Smooth muscle cell (in vitro differentiated cells): ENCODE results near the gene MACROD2. TPM values are rescaled to one million over a fixed set of nuclear protein-coding genes. Genes with fewer than 3 reads are reported as not detected.

Experiments used
- DNase-seq: peaks from one replicate; lab custom pipeline; 2025; ENCODE audit not compliant: unreplicated experiment; lab: John Stamatoyannopoulos, UW
- H2AFZ ChIP-seq: fragments of 200-600 bp; sonication (generic); 2 replicates; pipeline ENCODE4 v1.6.0; 2016; ENCODE audit warnings: antibody characterized with exemption, low read depth, mild to moderate bottlenecking
- H3F3A ChIP-seq: fragments of 200-600 bp; sonication (generic); 2 replicates; pipeline ENCODE4 v1.6.0; 2017; ENCODE audit warnings: antibody characterized with exemption, low read depth
- H3K27ac ChIP-seq: fragments of 200-600 bp; sonication (generic); 2 replicates; pipeline ENCODE4 v1.5.1; 2016; ENCODE audit warnings: low read depth, mild to moderate bottlenecking
- H3K27me3 ChIP-seq: fragments of 200-600 bp; sonication (generic); 2 replicates; pipeline ENCODE4 v1.6.1; 2016; ENCODE audit warnings: low read depth, mild to moderate bottlenecking
- H3K36me3 ChIP-seq: fragments of 200-600 bp; sonication (generic); 2 replicates; pipeline ENCODE4 v1.5.1; 2016; ENCODE audit warnings: low read depth
- H3K4me1 ChIP-seq: fragments of 200-600 bp; sonication (generic); 2 replicates; pipeline ENCODE4 v1.5.1; 2016; ENCODE audit warnings: low read depth
- H3K4me2 ChIP-seq: fragments of 200-600 bp; sonication (generic); 2 replicates; pipeline ENCODE4 v1.6.0; 2016; ENCODE audit warnings: mild to moderate bottlenecking
- H3K4me3 ChIP-seq: fragments of 200-600 bp; sonication (generic); 2 replicates; pipeline ENCODE4 v1.5.1; 2016; ENCODE audit warnings: mild to moderate bottlenecking
- H3K79me2 ChIP-seq: fragments of 200-600 bp; sonication (generic); 2 replicates; pipeline ENCODE4 v1.6.0; 2016; ENCODE audit warnings: low read depth, mild to moderate bottlenecking
- H3K9ac ChIP-seq: fragments of 200-600 bp; sonication (generic); 2 replicates; pipeline ENCODE4 v1.6.0; 2016; ENCODE audit warnings: low read depth
- H3K9me3 ChIP-seq: fragments of 200-600 bp; sonication (generic); replicated peaks from 2 replicates; pipeline ENCODE4 v1.5.1; 2016; ENCODE audit warnings: low read depth
- H4K20me1 ChIP-seq: fragments of 200-600 bp; sonication (generic); 2 replicates; pipeline ENCODE4 v1.6.0; 2016; ENCODE audit warnings: low read depth
- CTCF ChIP-seq: fragments of 200-600 bp; sonication (generic); IDR thresholded peaks from 2 replicates; pipeline ENCODE4 v1.5.1; 2017; ENCODE audit warnings: borderline replicate concordance, mild to moderate bottlenecking, antibody characterized with exemption; ENCODE audit not compliant: insufficient read depth, poor library complexity, severe bottlenecking
- WGBS: methylation state at CpG from one replicate; pipeline ENCODE4 v1.1.7; 2016; ENCODE audit warnings: low lambda C conversion rate; 5-methylcytosine and 5-hydroxymethylcytosine counted together
- polyA plus RNA-seq: library from polyadenylated mRNA; unstranded; fragments of >200 nt; fragmentation: Nextera tagmentation; extraction: Ambion mirVana; gene quantifications from 2 replicates; pipeline ENCODE4 v1.2.1, GENCODE V29; 2016
- total RNA-seq: library from RNA; depleted of rRNA; stranded (reverse); fragments of >200 nt; gene quantifications from 2 replicates; pipeline ENCODE4 v1.2.3, GENCODE V29; 2014

The MACROD2 gene
- total and polyA plus RNA-seq, 2 experiments from 2014 or later: 0.04 to 0.32 TPM

GRCh38 chr20:14284443-14284842, 289.1 kb downstream of the MACROD2 start:
- Histone ChIP-seq H3F3A (no peaks in the 10 kb centered on the region), H2AFZ (no peak overlapping the region), H4K20me1 (no peaks in the 10 kb centered on the region), H3K36me3 (no peaks in the 10 kb centered on the region), H3K4me3 (no peak overlapping the region), H3K9ac (no peak overlapping the region), H3K4me1 (no peaks in the 10 kb centered on the region), H3K79me2 (no peaks in the 10 kb centered on the region), H3K9me3 (no peaks in the 10 kb centered on the region), H3K4me2 (no peak overlapping the region), H3K27me3 (no peaks in the 10 kb centered on the region), H3K27ac (no peak overlapping the region)
- DNase-seq: no peak
- TF ChIP-seq CTCF: no peak
- 77% methylated on average over 1 of the region's 1 CpG for WGBS

- no peak overlapping the region for H2AFZ ChIP-seq
- H3K4me2 ChIP-seq: no peak overlapping the region
- no peaks in the 10 kb centered on the region for H3K9me3 ChIP-seq
- no peaks in the 10 kb centered on the region for H3K36me3 ChIP-seq
- H3K27me3 ChIP-seq: no peaks in the 10 kb centered on the region
- H3F3A ChIP-seq: no peaks in the 10 kb centered on the region
- H4K20me1 ChIP-seq: no peaks in the 10 kb centered on the region
- peak overlapping the region; percentile 68 for H3K27ac ChIP-seq
- WGBS: 66% methylated on average over 3 of the region's 3 CpGs
- no peak for DNase-seq
- H3K4me3 ChIP-seq: no peak overlapping the region
- TF ChIP-seq CTCF: no peak
- H3K9ac ChIP-seq: peak overlapping the region; percentile 9
- no peaks in the 10 kb centered on the region for H3K4me1 ChIP-seq
- H3K79me2 ChIP-seq: no peaks in the 10 kb centered on the region
Measured at GRCh38 chr20:14288341-14289330, 293.3 kb downstream of the MACROD2 start.

- 95% methylated on average over 1 of the region's 1 CpG for WGBS
- H3K27ac ChIP-seq: no peak overlapping the region
- H3K4me2 ChIP-seq: no peak overlapping the region
- no peak overlapping the region for H2AFZ ChIP-seq
- no peaks in the 10 kb centered on the region for H3K27me3 ChIP-seq
- no peaks in the 10 kb centered on the region for H3K4me1 ChIP-seq
- no peak overlapping the region for H3K9ac ChIP-seq
- no peak overlapping the region for H3K4me3 ChIP-seq
- no peaks in the 10 kb centered on the region for H3K36me3 ChIP-seq
- H3F3A ChIP-seq: no peaks in the 10 kb centered on the region
- no peak for DNase-seq
- TF ChIP-seq CTCF: no peak
- H3K79me2 ChIP-seq: no peaks in the 10 kb centered on the region
- H3K9me3 ChIP-seq: no peaks in the 10 kb centered on the region
- H4K20me1 ChIP-seq: no peaks in the 10 kb centered on the region
Measured at GRCh38 chr20:14291502-14291901, 296.2 kb downstream of the MACROD2 start.
